Trophoblast cell (in vitro differentiated cells and primary cell): Measurements from ENCODE around the gene CNKSR3.

Experiments
- DNase-seq, 2 donors: peaks; one replicate each; pipeline ENCODE4 v3.0.0-alpha.2; 2016
- H2AFZ ChIP-seq: 2 replicates; pipeline ENCODE4 v1.6.1; 2013; ENCODE audit warnings: low read length, moderate library complexity, mild to moderate bottlenecking; ENCODE audit not compliant: insufficient read depth, poor library complexity
- H2AK5ac ChIP-seq: 2 replicates; pipeline ENCODE4 v1.6.1; 2013; ENCODE audit warnings: mild to moderate bottlenecking, low read length
- H2BK120ac ChIP-seq: 2 replicates; pipeline ENCODE4 v1.6.1; 2013; ENCODE audit warnings: low read length, mild to moderate bottlenecking, moderate library complexity; ENCODE audit not compliant: insufficient read depth, poor library complexity
- H2BK12ac ChIP-seq: 2 replicates; pipeline ENCODE4 v1.6.1; 2013; ENCODE audit warnings: mild to moderate bottlenecking, low read length, moderate library complexity
- H2BK5ac ChIP-seq: 2 replicates; pipeline ENCODE4 v1.6.1; 2013; ENCODE audit warnings: low read length, low read depth, moderate library complexity, mild to moderate bottlenecking; ENCODE audit not compliant: poor library complexity
- H3K14ac ChIP-seq: 2 replicates; pipeline ENCODE4 v1.6.1; 2013; ENCODE audit warnings: mild to moderate bottlenecking, low read length
- H3K18ac ChIP-seq: 2 replicates; pipeline ENCODE4 v1.6.1; 2013; ENCODE audit warnings: mild to moderate bottlenecking, low read length
- H3K23ac ChIP-seq: 2 replicates; pipeline ENCODE4 v1.6.1; 2013; ENCODE audit warnings: low read length
- H3K27ac ChIP-seq: 2 replicates; pipeline ENCODE4 v1.5.1; 2013; ENCODE audit warnings: low read depth, mild to moderate bottlenecking, inconsistent platforms, low read length, moderate library complexity
- H3K27me3 ChIP-seq: 2 replicates; pipeline ENCODE4 v1.6.1; 2013; ENCODE audit warnings: inconsistent platforms, mild to moderate bottlenecking, low read length, moderate library complexity; ENCODE audit not compliant: insufficient read depth
- H3K36me3 ChIP-seq, 2 experiments: 1 replicate in 1 of 2; 2 replicates in 1 of 2; pipeline ENCODE4 v1.6.1; 2013; ENCODE audit warnings: low read length in 2 of 2, mild to moderate bottlenecking in 2 of 2, moderate library complexity in 1 of 2; ENCODE audit not compliant: insufficient read depth in 2 of 2, control insufficient read depth in 1 of 2
- H3K4ac ChIP-seq: 2 replicates; pipeline ENCODE4 v1.6.1; 2013; ENCODE audit warnings: low read depth, mild to moderate bottlenecking, low read length, moderate library complexity
- H3K4me1 ChIP-seq, 2 experiments: 1 replicate in 1 of 2; 2 replicates in 1 of 2; pipeline ENCODE4 v1.6.1; 2013; ENCODE audit warnings: low read length in 2 of 2, mild to moderate bottlenecking in 2 of 2, moderate library complexity in 1 of 2; ENCODE audit not compliant: insufficient read depth in 2 of 2, control insufficient read depth in 1 of 2
- H3K4me2 ChIP-seq: 2 replicates; pipeline ENCODE4 v1.6.1; 2013; ENCODE audit warnings: inconsistent platforms, mild to moderate bottlenecking, low read length, moderate library complexity
- H3K4me3 ChIP-seq: 2 replicates; pipeline ENCODE4 v1.5.1; 2013; ENCODE audit warnings: mild to moderate bottlenecking, low read depth, low read length, inconsistent platforms
- H3K79me1 ChIP-seq: one replicate; pipeline ENCODE4 v1.6.1; 2013; ENCODE audit warnings: low read length
- H3K79me2 ChIP-seq: 2 replicates; pipeline ENCODE4 v1.6.1; 2013; ENCODE audit warnings: low read length, mild to moderate bottlenecking; ENCODE audit not compliant: control insufficient read depth, insufficient read depth, poor library complexity
- H3K9ac ChIP-seq: 2 replicates; pipeline ENCODE4 v1.6.1; 2013; ENCODE audit warnings: mild to moderate bottlenecking, low read length
- H3K9me3 ChIP-seq: 2 replicates; pipeline ENCODE4 v1.6.1; 2013; ENCODE audit warnings: low read depth, mild to moderate bottlenecking, control low read depth, inconsistent platforms, low read length; ENCODE audit not compliant: insufficient read depth
- H4K12ac ChIP-seq: 2 replicates; pipeline ENCODE4 v1.6.1; 2013; ENCODE audit warnings: low read depth, mild to moderate bottlenecking, low read length, moderate library complexity
- H4K8ac ChIP-seq: 2 replicates; pipeline ENCODE4 v1.6.1; 2013; ENCODE audit warnings: low read depth, mild to moderate bottlenecking, low read length, moderate library complexity
- H4K91ac ChIP-seq: one replicate; pipeline ENCODE4 v1.6.1; 2013; ENCODE audit warnings: low read depth, mild to moderate bottlenecking, low read length, moderate library complexity
- WGBS: extraction: QIAGEN DNeasy Blood & Tissue Kit; methylation state at CpG from one replicate; pipeline ENCODE4 v1.1.7; 2013; ENCODE audit warnings: missing lambda C conversion rate; ENCODE audit not compliant: insufficient read length, insufficient coverage; ENCODE audit errors: extremely low coverage; 5-methylcytosine and 5-hydroxymethylcytosine counted together

Gene CNKSR3

GRCh38 chr6:154381548-154381947 is 128.9 kb downstream of the CNKSR3 start:
- Histone ChIP-seq H3K4ac (no peak overlapping the region), H3K4me3 (no peak overlapping the region), H3K14ac (no peak overlapping the region), H2BK5ac (no peak overlapping the region), H3K4me2 (no peak overlapping the region), H3K4me1 (no peaks in the 10 kb centered on the region), H3K9me3 (no peaks in the 10 kb centered on the region), H3K79me1 (no peaks in the 10 kb centered on the region), H4K8ac (no peak overlapping the region), H3K23ac (no peak overlapping the region), H3K79me2 (no peaks in the 10 kb centered on the region), H4K12ac (no peak overlapping the region), H3K18ac (no peak overlapping the region), H4K91ac (no peak overlapping the region), H3K9ac (no peak overlapping the region), H2BK120ac (no peak overlapping the region), H2AFZ (no peak overlapping the region), H3K27me3 (no peaks in the 10 kb centered on the region), H2AK5ac (no peak overlapping the region), H2BK12ac (no peak overlapping the region), H3K36me3 (no peaks in the 10 kb centered on the region), H3K27ac (no peak overlapping the region)
- no CpG with 5 or more reads among the region's 4 CpGs for WGBS
- no peak for DNase-seq

- DNase-seq, result no peak
- no CpG with 5 or more reads among the region's 2 CpGs for WGBS
- H4K91ac ChIP-seq, result no peak overlapping the region
Observed at GRCh38 chr6:154380741-154381140, 129.7 kb downstream of the CNKSR3 start.

GRCh38 chr6:154379585-154379984 is 130.9 kb downstream of the CNKSR3 start:
- no peak overlapping the region for H3K4me2 ChIP-seq
- H3K18ac ChIP-seq, result no peak overlapping the region
- no peak overlapping the region for H2BK5ac ChIP-seq
- no peak overlapping the region for H2BK12ac ChIP-seq
- no peaks in the 10 kb centered on the region for H3K79me1 ChIP-seq
- H3K4me3 ChIP-seq, result no peak overlapping the region
- no peak overlapping the region for H2BK120ac ChIP-seq
- H3K4ac ChIP-seq, result no peak overlapping the region
- no peaks in the 10 kb centered on the region for H3K9me3 ChIP-seq
- H3K9ac ChIP-seq, result no peak overlapping the region
- no peak overlapping the region for H4K12ac ChIP-seq
- H2AK5ac ChIP-seq, result no peak overlapping the region
- H3K23ac ChIP-seq, result no peak overlapping the region
- H3K27me3 ChIP-seq, result no peaks in the 10 kb centered on the region
- H4K91ac ChIP-seq, result no peak overlapping the region
- no peaks in the 10 kb centered on the region for H3K79me2 ChIP-seq
- H3K36me3 ChIP-seq, result no peaks in the 10 kb centered on the region
- no peak overlapping the region for H3K27ac ChIP-seq
- H2AFZ ChIP-seq, result no peak overlapping the region
- no peak overlapping the region for H4K8ac ChIP-seq
- DNase-seq, result no peak
- H3K14ac ChIP-seq, result no peak overlapping the region
- WGBS, result no CpG with 5 or more reads among the region's 3 CpGs
- no peaks in the 10 kb centered on the region for H3K4me1 ChIP-seq

More at GRCh38 chr6:154380741-154381140, 129.7 kb downstream of the CNKSR3 start:
- no peak overlapping the region for H2AFZ ChIP-seq
- H3K18ac ChIP-seq, result no peak overlapping the region
- no peaks in the 10 kb centered on the region for H3K9me3 ChIP-seq
- H2BK12ac ChIP-seq, result no peak overlapping the region
- no peak overlapping the region for H3K27ac ChIP-seq
- no peaks in the 10 kb centered on the region for H3K27me3 ChIP-seq
- H3K9ac ChIP-seq, result no peak overlapping the region
- H4K12ac ChIP-seq, result no peak overlapping the region
- no peaks in the 10 kb centered on the region for H3K4me1 ChIP-seq
- H2BK5ac ChIP-seq, result no peak overlapping the region
- no peak overlapping the region for H3K4ac ChIP-seq
- no peaks in the 10 kb centered on the region for H3K36me3 ChIP-seq
- no peaks in the 10 kb centered on the region for H3K79me2 ChIP-seq
- no peak overlapping the region for H3K14ac ChIP-seq
- no peak overlapping the region for H3K23ac ChIP-seq
- no peak overlapping the region for H2BK120ac ChIP-seq
- H3K4me3 ChIP-seq, result no peak overlapping the region
- H3K4me2 ChIP-seq, result no peak overlapping the region
- no peaks in the 10 kb centered on the region for H3K79me1 ChIP-seq
- no peak overlapping the region for H2AK5ac ChIP-seq
- H4K8ac ChIP-seq, result no peak overlapping the region

GRCh38 chr6:154378518-154378917 is 132.0 kb downstream of the CNKSR3 start:
- Histone ChIP-seq H3K27ac (no peak overlapping the region), H3K4me2 (no peak overlapping the region), H2BK120ac (no peak overlapping the region), H3K4ac (no peak overlapping the region), H4K12ac (no peak overlapping the region), H3K9me3 (no peaks in the 10 kb centered on the region), H4K8ac (no peak overlapping the region), H3K18ac (no peak overlapping the region), H3K4me1 (no peaks in the 10 kb centered on the region), H4K91ac (no peak overlapping the region), H3K9ac (no peak overlapping the region), H2AFZ (no peak overlapping the region), H2BK5ac (no peak overlapping the region), H3K36me3 (no peaks in the 10 kb centered on the region), H2BK12ac (no peak overlapping the region), H3K79me2 (no peaks in the 10 kb centered on the region), H3K4me3 (no peak overlapping the region), H3K14ac (no peak overlapping the region), H3K27me3 (no peaks in the 10 kb centered on the region), H3K23ac (no peak overlapping the region), H2AK5ac (no peak overlapping the region), H3K79me1 (no peaks in the 10 kb centered on the region)
- WGBS, result no CpG with 5 or more reads among the region's 2 CpGs
- DNase-seq, result no peak
